Embryonic facial prominence (tissue), 1 donor: ENCODE measurements around the gene DYNLT1.
"Not testable (repeated sequence)": the region's sequence is repeated elsewhere in the genome, so short reads cannot be mapped to it uniquely, and the experiment has no call there.

Experiments used
- DNase-seq: peaks from one replicate; pipeline ENCODE4 v3.0.0-alpha.2; 2016; ENCODE audit errors: extremely low spot score

The DYNLT1 gene

GRCh38 chr6:158663625-158664165 lies 19.2 kb upstream of the DYNLT1 start:
- DNase-seq = no peak

- DNase-seq = no peak
These were observed 18.5 kb upstream of the DYNLT1 start for GRCh38 chr6:158662954-158663624.

- no peak for DNase-seq
These were observed 18.0 kb upstream of the DYNLT1 start for GRCh38 chr6:158662607-158662953.

GRCh38 chr6:158661156-158661685 lies 16.7 kb upstream of the DYNLT1 start:
- no peak for DNase-seq

- no peak for DNase-seq
These were observed 15.8 kb upstream of the DYNLT1 start for GRCh38 chr6:158660333-158660754.

- DNase-seq = not testable (repeated sequence)
These were observed 12.4 kb upstream of the DYNLT1 start for GRCh38 chr6:158656986-158657385.

GRCh38 chr6:158655569-158656450 lies 11.3 kb upstream of the DYNLT1 start:
- DNase-seq = no peak

GRCh38 chr6:158654960-158655489 lies 10.5 kb upstream of the DYNLT1 start:
- no peak for DNase-seq

- DNase-seq = no peak
These were observed 10.0 kb upstream of the DYNLT1 start for GRCh38 chr6:158654498-158654897.

- no peak for DNase-seq
These were observed 9.2 kb upstream of the DYNLT1 start for GRCh38 chr6:158653577-158654354.

GRCh38 chr6:158651981-158652737 lies 7.6 kb upstream of the DYNLT1 start:
- not testable (repeated sequence) for DNase-seq

GRCh38 chr6:158649289-158650143 lies 5.0 kb upstream of the DYNLT1 start, which contains the start of gene SYTL3:
SYTL3 (plus strand) TSS chr6:158650054; CDS start chr6:158663269, 13,215 bp downstream.
- no peak for DNase-seq

- no peak for DNase-seq
These were observed 4.2 kb upstream of the DYNLT1 start for GRCh38 chr6:158648682-158649131.

GRCh38 chr6:158647501-158647900 lies 3.0 kb upstream of the DYNLT1 start:
- DNase-seq = no peak

- no peak for DNase-seq
These were observed 1.7 kb upstream of the DYNLT1 start for GRCh38 chr6:158646023-158646910.

GRCh38 chr6:158645064-158646022 lies 800 bp upstream of the DYNLT1 start:
- no peak for DNase-seq

GRCh38 chr6:158643836-158644230 lies 710 bp downstream of the DYNLT1 start:
- DNase-seq = no peak
